ENCODE results near the gene DOCK1.
A peak's percentile ranks its signal among the peaks of the same experiment; 100 is the strongest.

DOCK1 gene

GRCh38 chr10:127257395-127257794 is 352.2 kb downstream of the DOCK1 start:
- Histone ChIP-seq H3K27ac (ENCODE audit: low read depth, low read length) (no peak overlapping the region), H3K4me3 (ENCODE audit: low read depth, low read length) (no peak overlapping the region), H3K4me1 (ENCODE audit: control insufficient read depth, insufficient read depth, low read length, unreplicated experiment) (no peaks in the 10 kb centered on the region), H2AFZ (ENCODE audit: low read length, unreplicated experiment) (no peak overlapping the region), H3K79me2 (ENCODE audit: control insufficient read depth, insufficient read depth, low read length, unreplicated experiment) (no peaks in the 10 kb centered on the region), H3K36me3 (ENCODE audit: insufficient read depth, low read length) (peaks cover 15% of the 10 kb centered on the region; the same call in 1 of the 2 replicates), H3K27me3 (ENCODE audit: insufficient read depth, low read length) (no peaks in the 10 kb centered on the region)

GRCh38 chr10:127259347-127259746 is 354.1 kb downstream of the DOCK1 start:
- Histone ChIP-seq H3K4me3 (ENCODE audit: low read depth, low read length) (no peak overlapping the region), H3K79me2 (ENCODE audit: control insufficient read depth, insufficient read depth, low read length, unreplicated experiment) (no peaks in the 10 kb centered on the region), H3K27me3 (ENCODE audit: insufficient read depth, low read length) (no peaks in the 10 kb centered on the region), H3K36me3 (ENCODE audit: insufficient read depth, low read length) (peaks cover 15% of the 10 kb centered on the region; the same call in 1 of the 2 replicates), H3K27ac (ENCODE audit: low read depth, low read length) (no peak overlapping the region), H3K4me1 (ENCODE audit: control insufficient read depth, insufficient read depth, low read length, unreplicated experiment) (no peaks in the 10 kb centered on the region), H2AFZ (ENCODE audit: low read length, unreplicated experiment) (no peak overlapping the region)

DNA sequence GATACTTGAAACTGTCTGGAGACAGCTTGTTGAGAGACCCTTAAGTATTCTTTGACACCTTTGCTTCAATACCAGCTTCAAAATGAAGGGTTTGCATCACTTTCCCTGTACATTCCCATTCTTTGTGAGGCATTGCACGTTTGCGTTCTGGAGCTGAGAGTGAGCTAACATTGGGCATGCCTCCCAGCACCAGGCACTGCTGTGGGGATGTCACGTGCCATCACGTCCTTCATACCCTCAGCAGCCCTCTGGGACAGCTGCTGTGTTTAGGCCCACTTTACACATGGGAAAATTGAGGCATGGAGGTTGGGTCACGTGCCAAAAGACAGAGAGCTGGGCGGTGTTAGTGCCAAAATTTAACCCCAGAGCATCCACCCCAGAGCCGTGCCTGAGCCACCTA is 357.4 kb downstream of the DOCK1 start:
- Histone ChIP-seq H2AFZ (ENCODE audit: low read length, unreplicated experiment) (no peak overlapping the region), H3K36me3 (ENCODE audit: insufficient read depth, low read length) (peaks cover 15% of the 10 kb centered on the region; the same call in 1 of the 2 replicates), H3K4me3 (ENCODE audit: low read depth, low read length) (no peak overlapping the region), H3K27me3 (ENCODE audit: insufficient read depth, low read length) (no peaks in the 10 kb centered on the region), H3K79me2 (ENCODE audit: control insufficient read depth, insufficient read depth, low read length, unreplicated experiment) (no peaks in the 10 kb centered on the region), H3K27ac (ENCODE audit: low read depth, low read length) (no peak overlapping the region), H3K4me1 (ENCODE audit: control insufficient read depth, insufficient read depth, low read length, unreplicated experiment) (no peaks in the 10 kb centered on the region)

GRCh38 chr10:127265288-127265687 is 360.1 kb downstream of the DOCK1 start:
- H3K4me1 ChIP-seq (ENCODE audit: control insufficient read depth, insufficient read depth, low read length, unreplicated experiment): no peaks in the 10 kb centered on the region
- H3K27me3 ChIP-seq (ENCODE audit: insufficient read depth, low read length): no peaks in the 10 kb centered on the region
- H3K36me3 ChIP-seq (ENCODE audit: insufficient read depth, low read length): no peaks in the 10 kb centered on the region

GRCh38 chr10:127266431-127266830 is 361.2 kb downstream of the DOCK1 start:
- no peaks in the 10 kb centered on the region for H3K27me3 ChIP-seq (ENCODE audit: insufficient read depth, low read length)
- no peak overlapping the region for H3K27ac ChIP-seq (ENCODE audit: low read depth, low read length)
- no peaks in the 10 kb centered on the region for H3K36me3 ChIP-seq (ENCODE audit: insufficient read depth, low read length)
- H3K4me3 ChIP-seq (ENCODE audit: low read depth, low read length): no peak overlapping the region
- no peaks in the 10 kb centered on the region for H3K4me1 ChIP-seq (ENCODE audit: control insufficient read depth, insufficient read depth, low read length, unreplicated experiment)
- no peaks in the 10 kb centered on the region for H3K79me2 ChIP-seq (ENCODE audit: control insufficient read depth, insufficient read depth, low read length, unreplicated experiment)
- H2AFZ ChIP-seq (ENCODE audit: low read length, unreplicated experiment): no peak overlapping the region

More at GRCh38 chr10:127265288-127265687, 360.1 kb downstream of the DOCK1 start:
- Histone ChIP-seq H3K27ac (ENCODE audit: low read depth, low read length) (no peak overlapping the region), H2AFZ (ENCODE audit: low read length, unreplicated experiment) (no peak overlapping the region), H3K4me3 (ENCODE audit: low read depth, low read length) (no peak overlapping the region), H3K79me2 (ENCODE audit: control insufficient read depth, insufficient read depth, low read length, unreplicated experiment) (no peaks in the 10 kb centered on the region)

DNA sequence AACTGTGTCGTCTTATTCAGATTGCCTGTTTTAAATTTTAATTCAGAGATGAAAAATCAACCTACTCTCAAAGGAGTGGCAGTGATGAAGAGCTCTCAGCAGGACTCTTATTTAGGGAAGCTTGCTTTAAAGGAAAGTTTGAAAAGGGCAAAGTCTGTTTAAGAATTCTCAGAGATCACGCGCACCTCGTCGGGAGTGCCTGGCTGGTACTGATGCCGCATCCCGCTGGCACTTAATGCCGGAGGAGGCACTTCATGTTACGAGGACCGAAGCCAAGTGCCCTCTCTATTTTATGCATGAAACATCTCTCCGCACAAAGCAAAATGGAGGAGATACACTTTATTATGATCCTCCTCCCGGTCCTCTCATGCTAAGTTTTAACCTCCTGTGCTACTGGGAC is 362.2 kb downstream of the DOCK1 start:
- Histone ChIP-seq H3K4me3 (ENCODE audit: low read depth, low read length) (no peak overlapping the region), H2AFZ (ENCODE audit: low read length, unreplicated experiment) (no peak overlapping the region), H3K36me3 (ENCODE audit: insufficient read depth, low read length) (no peaks in the 10 kb centered on the region), H3K79me2 (ENCODE audit: control insufficient read depth, insufficient read depth, low read length, unreplicated experiment) (no peaks in the 10 kb centered on the region), H3K4me1 (ENCODE audit: control insufficient read depth, insufficient read depth, low read length, unreplicated experiment) (no peaks in the 10 kb centered on the region), H3K27me3 (ENCODE audit: insufficient read depth, low read length) (no peaks in the 10 kb centered on the region), H3K27ac (ENCODE audit: low read depth, low read length) (no peak overlapping the region)

DNA sequence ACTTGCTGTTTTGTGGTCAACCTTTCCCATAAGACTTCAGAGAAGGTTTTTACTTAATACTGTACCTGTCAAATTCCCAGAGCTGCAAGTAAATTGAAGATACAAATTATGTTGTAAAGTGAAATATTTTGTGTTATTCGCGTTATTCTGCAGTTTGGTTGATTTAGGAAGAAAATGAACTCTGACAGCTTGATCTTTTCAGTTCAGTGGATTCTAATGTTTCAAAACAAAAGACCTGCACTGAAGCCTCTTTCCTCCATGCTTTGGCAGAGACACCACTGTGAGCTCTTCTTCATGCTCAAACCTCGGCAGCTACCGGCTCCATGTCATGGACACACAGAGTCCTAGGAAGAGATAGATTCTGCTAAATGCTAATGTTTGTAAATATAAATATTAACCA is 366.8 kb downstream of the DOCK1 start:
- Histone ChIP-seq H3K4me1 (ENCODE audit: control insufficient read depth, insufficient read depth, low read length, unreplicated experiment) (peaks cover 3% of the 10 kb centered on the region), H3K27ac (ENCODE audit: low read depth, low read length) (no peak overlapping the region), H2AFZ (ENCODE audit: low read length, unreplicated experiment) (no peak overlapping the region), H3K36me3 (ENCODE audit: insufficient read depth, low read length) (no peaks in the 10 kb centered on the region), H3K27me3 (ENCODE audit: insufficient read depth, low read length) (no peaks in the 10 kb centered on the region), H3K4me3 (ENCODE audit: low read depth, low read length) (no peak overlapping the region), H3K79me2 (ENCODE audit: control insufficient read depth, insufficient read depth, low read length, unreplicated experiment) (no peaks in the 10 kb centered on the region)

- Histone ChIP-seq H3K79me2 (ENCODE audit: control insufficient read depth, insufficient read depth, low read length, unreplicated experiment) (no peaks in the 10 kb centered on the region), H3K4me3 (ENCODE audit: low read depth, low read length) (no peak overlapping the region), H3K4me1 (ENCODE audit: control insufficient read depth, insufficient read depth, low read length, unreplicated experiment) (peaks cover 14% of the 10 kb centered on the region), H3K36me3 (ENCODE audit: insufficient read depth, low read length) (no peaks in the 10 kb centered on the region), H3K27me3 (ENCODE audit: insufficient read depth, low read length) (no peaks in the 10 kb centered on the region), H2AFZ (ENCODE audit: low read length, unreplicated experiment) (no peak overlapping the region), H3K27ac (ENCODE audit: low read depth, low read length) (no peak overlapping the region)
These were observed 370.0 kb downstream of the DOCK1 start for GRCh38 chr10:127275272-127275671.

DNA sequence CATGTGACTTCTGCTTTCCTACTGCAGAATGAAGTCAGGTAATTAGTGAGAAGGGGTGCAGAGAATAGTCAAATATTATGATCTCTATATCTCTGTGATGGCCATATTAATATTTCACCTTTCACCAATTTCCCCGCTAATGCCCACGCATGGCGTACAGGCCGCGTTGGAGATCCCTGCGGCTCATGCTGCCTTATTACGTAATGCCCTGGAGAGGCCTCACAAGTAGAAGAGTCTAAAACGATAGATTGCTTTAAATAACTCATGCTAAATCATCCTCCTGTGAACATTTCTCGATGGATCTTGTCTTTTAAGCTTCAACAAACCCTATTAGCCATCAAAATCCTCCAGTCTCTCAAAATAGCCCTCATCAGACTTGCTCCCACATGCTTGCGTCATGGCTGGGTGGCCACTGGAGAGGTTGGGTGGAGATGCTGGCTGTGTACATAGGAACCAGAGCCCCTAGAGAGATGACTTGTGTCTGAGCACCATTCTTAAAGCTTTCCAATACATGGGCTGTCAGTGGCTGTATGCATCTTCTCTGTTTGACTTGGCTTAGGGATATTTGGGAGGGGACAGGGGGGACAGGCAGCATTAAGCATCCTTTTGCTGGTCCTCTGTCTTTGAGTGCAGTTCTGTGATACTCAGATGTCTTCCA is 370.7 kb downstream of the DOCK1 start:
- H3K4me1 ChIP-seq (ENCODE audit: control insufficient read depth, insufficient read depth, low read length, unreplicated experiment): peaks cover 14% of the 10 kb centered on the region
- H3K27ac ChIP-seq (ENCODE audit: low read depth, low read length): no peak overlapping the region
- no peak overlapping the region for H2AFZ ChIP-seq (ENCODE audit: low read length, unreplicated experiment)
- H3K27me3 ChIP-seq (ENCODE audit: insufficient read depth, low read length): no peaks in the 10 kb centered on the region
- no peak overlapping the region for H3K4me3 ChIP-seq (ENCODE audit: low read depth, low read length)
- H3K79me2 ChIP-seq (ENCODE audit: control insufficient read depth, insufficient read depth, low read length, unreplicated experiment): no peaks in the 10 kb centered on the region
- no peaks in the 10 kb centered on the region for H3K36me3 ChIP-seq (ENCODE audit: insufficient read depth, low read length)

GRCh38 chr10:127276794-127277462 is 371.7 kb downstream of the DOCK1 start:
- H3K79me2 ChIP-seq (ENCODE audit: control insufficient read depth, insufficient read depth, low read length, unreplicated experiment): no peaks in the 10 kb centered on the region

GRCh38 chr10:127278001-127278400 is 372.8 kb downstream of the DOCK1 start:
- H3K27ac ChIP-seq (ENCODE audit: low read depth, low read length): 0 out of 2 replicates have a peak overlapping the region, but pooled peaks have one; percentile 16
- no peaks in the 10 kb centered on the region for H3K79me2 ChIP-seq (ENCODE audit: control insufficient read depth, insufficient read depth, low read length, unreplicated experiment)
- H3K4me3 ChIP-seq (ENCODE audit: low read depth, low read length): no peak overlapping the region
- H3K27me3 ChIP-seq (ENCODE audit: insufficient read depth, low read length): no peaks in the 10 kb centered on the region
- peak overlapping the region; percentile 67 for H2AFZ ChIP-seq (ENCODE audit: low read length, unreplicated experiment)
- peaks cover 14% of the 10 kb centered on the region for H3K4me1 ChIP-seq (ENCODE audit: control insufficient read depth, insufficient read depth, low read length, unreplicated experiment)
- no peaks in the 10 kb centered on the region for H3K36me3 ChIP-seq (ENCODE audit: insufficient read depth, low read length)

More at GRCh38 chr10:127276794-127277462, 371.7 kb downstream of the DOCK1 start:
- Histone ChIP-seq H3K4me1 (ENCODE audit: control insufficient read depth, insufficient read depth, low read length, unreplicated experiment) (peaks cover 14% of the 10 kb centered on the region), H3K27me3 (ENCODE audit: insufficient read depth, low read length) (no peaks in the 10 kb centered on the region), H3K36me3 (ENCODE audit: insufficient read depth, low read length) (no peaks in the 10 kb centered on the region), H3K4me3 (ENCODE audit: low read depth, low read length) (no peak overlapping the region), H2AFZ (ENCODE audit: low read length, unreplicated experiment) (no peak overlapping the region), H3K27ac (ENCODE audit: low read depth, low read length) (no peak overlapping the region)

Measured in ACC112 (cell line).